WTC11 (cell line): ENCODE measurements around the gene FILIP1L.

Experiments
- ELF4 ChIP-seq: sonication (generic); formaldehyde crosslinking; IDR thresholded peaks from 2 replicates; pipeline ENCODE4 v1.8.1; 2022; ENCODE audit warnings: low read depth, mild to moderate bottlenecking, moderate library complexity, missing genetic modification reagents
- FOXK1 ChIP-seq: sonication (generic); formaldehyde crosslinking; IDR thresholded peaks from 2 replicates; pipeline ENCODE4 v1.8.0; 2022; ENCODE audit warnings: mild to moderate bottlenecking, moderate library complexity, missing genetic modification reagents
- HMGA2 ChIP-seq: fragments of 250-450 bp; sonication (Bioruptor Pico); IDR thresholded peaks from 2 replicates; pipeline ENCODE4 v1.4.0; 2021; ENCODE audit warnings: mild to moderate bottlenecking, moderate library complexity
- NFE2L1 ChIP-seq: sonication (generic); formaldehyde crosslinking; IDR thresholded peaks from 2 replicates; pipeline ENCODE4 v1.8.1; 2023; ENCODE audit warnings: missing genetic modification reagents
- NR2C2 ChIP-seq: sonication (generic); formaldehyde crosslinking; IDR thresholded peaks from 2 replicates; pipeline ENCODE4 v1.8.0; 2022; ENCODE audit warnings: mild to moderate bottlenecking, missing genetic modification reagents
- ZBTB21 ChIP-seq: sonication (generic); formaldehyde crosslinking; IDR thresholded peaks from 2 replicates; pipeline ENCODE4 v1.8.1; 2023; ENCODE audit warnings: mild to moderate bottlenecking, missing genetic modification reagents, borderline replicate concordance
- ZNF138 ChIP-seq: sonication (generic); formaldehyde crosslinking; conservative IDR thresholded peaks from 2 replicates; pipeline ENCODE4 v1.8.1; 2022; ENCODE audit warnings: mild to moderate bottlenecking, moderate library complexity, missing genetic modification reagents
- TF ChIP-seq, protein P1 (sequence below): fragments of 200-600 bp; IDR thresholded peaks from 2 replicates; pipeline ENCODE4 v1.8.0; 2022; ENCODE audit warnings: antibody characterized with exemption

DNA sequence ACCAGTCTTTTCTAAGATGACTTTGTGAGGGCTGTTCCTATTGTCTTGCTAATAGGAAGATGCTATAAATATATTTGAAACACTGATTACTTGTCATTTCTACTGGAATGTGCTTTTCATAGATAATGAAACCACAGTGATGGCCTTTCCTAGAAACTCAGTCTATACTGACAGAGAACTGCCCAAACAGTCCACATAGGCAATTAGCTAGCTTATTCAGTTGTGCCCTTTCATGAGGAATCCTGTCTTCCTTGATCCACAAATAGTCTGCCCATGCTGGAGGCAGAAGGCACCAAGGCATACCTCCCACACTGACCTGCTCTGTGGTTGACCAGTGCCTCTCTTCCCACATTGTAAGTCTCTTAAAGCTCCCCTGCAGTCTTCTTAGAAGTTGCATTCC lies 160.7 kb downstream of the FILIP1L start:
- TF ChIP-seq NFE2L1 (CRISPR knock-in tag) (no peak), NR2C2 (CRISPR knock-in tag) (no peak), HMGA2 (CRISPR knock-in tag) (no peak), FOXK1 (CRISPR knock-in tag) (no peak), ZBTB21 (CRISPR knock-in tag) (no peak), ELF4 (CRISPR knock-in tag) (no peak), ZNF138 (CRISPR knock-in tag) (no peak)
- TF ChIP-seq, protein P1, sequence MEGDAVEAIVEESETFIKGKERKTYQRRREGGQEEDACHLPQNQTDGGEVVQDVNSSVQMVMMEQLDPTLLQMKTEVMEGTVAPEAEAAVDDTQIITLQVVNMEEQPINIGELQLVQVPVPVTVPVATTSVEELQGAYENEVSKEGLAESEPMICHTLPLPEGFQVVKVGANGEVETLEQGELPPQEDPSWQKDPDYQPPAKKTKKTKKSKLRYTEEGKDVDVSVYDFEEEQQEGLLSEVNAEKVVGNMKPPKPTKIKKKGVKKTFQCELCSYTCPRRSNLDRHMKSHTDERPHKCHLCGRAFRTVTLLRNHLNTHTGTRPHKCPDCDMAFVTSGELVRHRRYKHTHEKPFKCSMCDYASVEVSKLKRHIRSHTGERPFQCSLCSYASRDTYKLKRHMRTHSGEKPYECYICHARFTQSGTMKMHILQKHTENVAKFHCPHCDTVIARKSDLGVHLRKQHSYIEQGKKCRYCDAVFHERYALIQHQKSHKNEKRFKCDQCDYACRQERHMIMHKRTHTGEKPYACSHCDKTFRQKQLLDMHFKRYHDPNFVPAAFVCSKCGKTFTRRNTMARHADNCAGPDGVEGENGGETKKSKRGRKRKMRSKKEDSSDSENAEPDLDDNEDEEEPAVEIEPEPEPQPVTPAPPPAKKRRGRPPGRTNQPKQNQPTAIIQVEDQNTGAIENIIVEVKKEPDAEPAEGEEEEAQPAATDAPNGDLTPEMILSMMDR, result no peak
